CD4-positive, alpha-beta T cell (primary cell): ENCODE results near the gene MIXL1. TPM values are rescaled to one million over a fixed set of nuclear protein-coding genes. Genes with fewer than 3 reads are reported as not detected.

Experiments
- ATAC-seq: fragments of 200-7000 bp; cut with Tn5 transposase; one replicate; pipeline ENCODE4 v1.10.0; 2022; ENCODE audit warnings: mild to moderate bottlenecking; ENCODE audit not compliant: poor library complexity
- CTCF ChIA-PET: fragments of 350-600 bp; sonication (Branson Sonifier 250); formaldehyde crosslinking; loops from one replicate; lab custom pipeline; 2021; ENCODE audit warnings: antibody characterized with exemption, inconsistent platforms; lab: Charles Lee
- POLR2A ChIA-PET: fragments of 350-600 bp; sonication (Branson Sonifier 250); formaldehyde crosslinking; loops from one replicate; lab custom pipeline; 2021; ENCODE audit warnings: antibody characterized with exemption, inconsistent platforms; lab: Charles Lee
- DNase-seq, 14 experiments: peaks; one replicate each; pipeline ENCODE4 v3.0.0-alpha.2; 2013 to 2020; ENCODE audit warnings: mixed read lengths in 2 of 14
- H3K27ac ChIP-seq, 2 donors: one replicate each; pipeline versions ENCODE4 v1.5.1 to v1.7.0; 2013; ENCODE audit warnings: low read length in 2 of 2, low read depth in 1 of 2, mild to moderate bottlenecking in 1 of 2
- H3K27me3 ChIP-seq, 2 experiments: 1 replicate in 1 of 2; 2 replicates in 1 of 2; pipeline versions ENCODE4 v1.6.1 to v1.7.0; 2013; ENCODE audit warnings: low read length in 2 of 2, control low read depth in 1 of 2, mild to moderate bottlenecking in 1 of 2, moderate library complexity in 1 of 2; ENCODE audit not compliant: insufficient read depth in 2 of 2, control insufficient read depth in 1 of 2
- H3K36me3 ChIP-seq: one replicate; pipeline ENCODE4 v1.6.1; 2013; ENCODE audit warnings: low read length, control low read depth; ENCODE audit not compliant: insufficient read depth
- H3K4me1 ChIP-seq: one replicate; pipeline ENCODE4 v1.6.1; 2013; ENCODE audit warnings: low read length, control low read depth; ENCODE audit not compliant: insufficient read depth
- H3K4me3 ChIP-seq: one replicate; pipeline ENCODE4 v1.5.1; 2013; ENCODE audit warnings: mild to moderate bottlenecking, low read length, moderate library complexity
- H3K9me3 ChIP-seq, 2 experiments: 1 replicate in 1 of 2; 2 replicates in 1 of 2; pipeline versions ENCODE4 v1.6.1 to v1.7.0; 2013; ENCODE audit warnings: low read length in 2 of 2, mild to moderate bottlenecking in 2 of 2, control low read depth in 1 of 2, moderate library complexity in 1 of 2; ENCODE audit not compliant: control insufficient read depth in 1 of 2, insufficient read depth in 1 of 2
- H3K27ac Mint-ChIP-seq: one replicate; pipeline ENCODE4 v1.8.0; 2020; ENCODE audit warnings: mixed read lengths
- H3K27me3 Mint-ChIP-seq: one replicate; pipeline ENCODE4 v1.8.0; 2021; ENCODE audit warnings: mixed read lengths
- H3K36me3 Mint-ChIP-seq: one replicate; pipeline ENCODE4 v1.8.0; 2021; ENCODE audit warnings: low read depth, mixed read lengths
- H3K4me1 Mint-ChIP-seq: one replicate; pipeline ENCODE4 v1.8.0; 2021; ENCODE audit warnings: low read depth, mixed read lengths
- H3K4me3 Mint-ChIP-seq: one replicate; pipeline ENCODE4 v1.8.0; 2020; ENCODE audit warnings: mild to moderate bottlenecking, mixed read lengths
- H3K9me3 Mint-ChIP-seq: one replicate; pipeline ENCODE4 v1.8.0; 2020; ENCODE audit warnings: mixed read lengths
- intact Hi-C, 2 experiments: fragments of 100-400 bp; cut with DNase I in 1 of 2; cut with micrococcal nuclease in 1 of 2; formaldehyde crosslinking; loops; one replicate each; pipeline versions ENCODE4 v1.15.1 to v1.9.0; 2023 to 2025; cut with DNase I, micrococcal nuclease
- total RNA-seq, 174 experiments: library from RNA in 2 of 174; stranded (reverse) in 2 of 174; gene quantifications; one replicate each; pipeline ENCODE4 v1.2.3 and lab custom pipeline; 2021 to 2026
- TF ChIP-seq, protein P1 (sequence below): fragments of 200-600 bp; IDR thresholded peaks from one replicate; pipeline ENCODE4 v1.8.0; 2022; ENCODE audit warnings: antibody characterized with exemption, mild to moderate bottlenecking

Gene MIXL1
- total RNA-seq, 2 experiments from 2014 or later = not detected

DNA sequence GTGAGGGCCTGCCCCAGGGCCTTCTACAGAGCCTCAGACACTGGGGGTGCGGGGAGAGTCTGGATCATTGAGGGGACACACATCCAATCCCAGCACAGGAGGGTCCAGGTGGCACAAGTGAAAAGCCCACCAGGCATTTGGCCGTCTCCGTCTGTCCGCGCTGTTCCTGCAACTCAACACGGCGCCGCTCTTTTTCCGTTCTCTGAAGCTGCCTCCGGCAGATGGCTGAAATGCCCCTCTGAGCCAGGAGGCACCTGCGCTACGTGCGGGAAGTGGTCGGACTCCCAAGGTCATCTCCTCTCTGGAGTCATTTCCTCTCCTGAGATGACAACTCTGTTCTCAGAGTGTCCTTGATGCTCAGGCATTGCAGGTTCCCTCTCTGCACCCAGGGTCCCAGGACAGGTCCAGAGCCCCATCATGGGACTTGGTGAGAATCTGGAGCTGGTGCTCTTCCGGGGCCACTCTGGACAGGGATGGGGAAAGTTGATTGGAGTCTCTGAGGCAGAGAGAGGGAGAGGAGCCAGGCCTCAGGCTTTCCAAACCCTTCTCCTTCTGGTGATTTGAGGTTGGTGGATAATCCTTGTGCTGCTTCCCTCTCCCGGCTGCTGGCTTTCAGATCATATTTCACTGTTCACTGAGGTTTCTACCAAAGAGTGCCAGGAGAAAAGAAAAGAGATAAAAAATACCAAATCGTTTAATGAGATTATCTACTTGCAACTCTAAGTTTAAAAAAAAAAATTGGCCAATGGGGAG, 14.0 kb upstream of the MIXL1 start:
- intact Hi-C loops = loop anchor here in 1 of 2 experiments (5.0 kb wide), 1 partner anchor 37 kb away; no protein-coding TSS in a partner anchor
- Mint-ChIP-seq H3K4me3 (no peak overlapping the region), H3K27ac (no peak overlapping the region), H3K4me1 (no peaks in the 10 kb centered on the region), H3K36me3 (no peaks in the 10 kb centered on the region), H3K27me3 (no peaks in the 10 kb centered on the region), H3K9me3 (no peaks in the 10 kb centered on the region)
- POLR2A ChIA-PET = no interaction called here
- ATAC-seq = no peak
- CTCF ChIA-PET = no interaction called here
- no peak for DNase-seq
- no peak overlapping the region for H3K27ac ChIP-seq
- H3K4me3 ChIP-seq = no peak overlapping the region
- TF ChIP-seq, protein P1, sequence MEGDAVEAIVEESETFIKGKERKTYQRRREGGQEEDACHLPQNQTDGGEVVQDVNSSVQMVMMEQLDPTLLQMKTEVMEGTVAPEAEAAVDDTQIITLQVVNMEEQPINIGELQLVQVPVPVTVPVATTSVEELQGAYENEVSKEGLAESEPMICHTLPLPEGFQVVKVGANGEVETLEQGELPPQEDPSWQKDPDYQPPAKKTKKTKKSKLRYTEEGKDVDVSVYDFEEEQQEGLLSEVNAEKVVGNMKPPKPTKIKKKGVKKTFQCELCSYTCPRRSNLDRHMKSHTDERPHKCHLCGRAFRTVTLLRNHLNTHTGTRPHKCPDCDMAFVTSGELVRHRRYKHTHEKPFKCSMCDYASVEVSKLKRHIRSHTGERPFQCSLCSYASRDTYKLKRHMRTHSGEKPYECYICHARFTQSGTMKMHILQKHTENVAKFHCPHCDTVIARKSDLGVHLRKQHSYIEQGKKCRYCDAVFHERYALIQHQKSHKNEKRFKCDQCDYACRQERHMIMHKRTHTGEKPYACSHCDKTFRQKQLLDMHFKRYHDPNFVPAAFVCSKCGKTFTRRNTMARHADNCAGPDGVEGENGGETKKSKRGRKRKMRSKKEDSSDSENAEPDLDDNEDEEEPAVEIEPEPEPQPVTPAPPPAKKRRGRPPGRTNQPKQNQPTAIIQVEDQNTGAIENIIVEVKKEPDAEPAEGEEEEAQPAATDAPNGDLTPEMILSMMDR = no peak
- no peaks in the 10 kb centered on the region for H3K4me1 ChIP-seq
- H3K9me3 ChIP-seq = no peaks in the 10 kb centered on the region
- H3K36me3 ChIP-seq = no peaks in the 10 kb centered on the region
- no peaks in the 10 kb centered on the region for H3K27me3 ChIP-seq

GRCh38 chr1:226210571-226211176, 12.8 kb upstream of the MIXL1 start:
- Histone ChIP-seq H3K4me1 (no peaks in the 10 kb centered on the region), H3K9me3 (no peaks in the 10 kb centered on the region), H3K36me3 (no peaks in the 10 kb centered on the region), H3K4me3 (no peak overlapping the region), H3K27ac (no peak overlapping the region), H3K27me3 (no peaks in the 10 kb centered on the region)
- ChIA-PET CTCF (interaction anchor here (1.2 kb wide), 1 partner anchor 122 kb away, joined by 3 read pairs; no protein-coding TSS in a partner anchor), POLR2A (no interaction called here)
- H3K9me3 Mint-ChIP-seq = no peaks in the 10 kb centered on the region
- ATAC-seq = no peak
- TF ChIP-seq, protein P1 = no peak
- intact Hi-C loops = no loop called here
- no peak for DNase-seq
- H3K27me3 Mint-ChIP-seq = no peaks in the 10 kb centered on the region
- H3K27ac Mint-ChIP-seq = no peak overlapping the region
- H3K36me3 Mint-ChIP-seq = no peaks in the 10 kb centered on the region
- no peaks in the 10 kb centered on the region for H3K4me1 Mint-ChIP-seq
- H3K4me3 Mint-ChIP-seq = no peak overlapping the region

DNA sequence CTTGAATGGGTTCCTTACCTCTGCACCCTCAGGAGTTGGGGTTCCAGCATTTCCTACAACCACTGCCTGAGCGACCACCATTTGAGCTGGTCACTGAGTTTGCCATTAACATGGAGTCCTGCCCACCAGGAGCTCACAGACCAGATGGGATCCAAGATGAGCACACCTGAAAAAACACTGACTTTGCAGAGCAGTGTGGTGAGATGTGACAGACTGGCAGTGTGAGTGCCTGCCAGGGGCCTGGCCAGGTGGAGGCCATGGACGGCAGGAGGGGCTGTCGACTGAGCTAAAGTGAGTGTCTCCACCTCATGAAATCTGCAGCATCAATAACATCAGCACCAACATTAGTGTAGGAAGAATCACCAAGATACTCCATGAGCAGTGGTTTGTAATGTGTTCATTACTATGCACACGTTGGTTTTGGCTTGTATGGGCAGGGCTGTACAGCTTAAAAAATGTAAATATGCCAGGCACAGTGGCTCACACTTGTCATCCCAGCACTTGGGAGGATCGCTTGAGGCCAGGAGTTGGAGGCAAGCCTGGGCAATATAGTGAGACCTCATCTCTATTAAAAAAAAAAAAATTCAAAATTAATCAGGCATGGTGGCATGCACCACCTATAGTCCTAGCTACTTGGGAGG, 12.2 kb upstream of the MIXL1 start:
- ChIA-PET CTCF (interaction anchor here (1.2 kb wide), 1 partner anchor 122 kb away, joined by 3 read pairs; no protein-coding TSS in a partner anchor), POLR2A (no interaction called here)
- no peaks in the 10 kb centered on the region for H3K4me1 ChIP-seq
- no peak overlapping the region for H3K4me3 Mint-ChIP-seq
- no peaks in the 10 kb centered on the region for H3K27me3 ChIP-seq
- TF ChIP-seq, protein P1 = no peak
- no peaks in the 10 kb centered on the region for H3K9me3 ChIP-seq
- intact Hi-C loops = no loop called here
- H3K36me3 ChIP-seq = no peaks in the 10 kb centered on the region
- no peak overlapping the region for H3K4me3 ChIP-seq
- no peak overlapping the region for H3K27ac Mint-ChIP-seq
- no peak overlapping the region for H3K27ac ChIP-seq
- no peaks in the 10 kb centered on the region for H3K4me1 Mint-ChIP-seq
- DNase-seq = no peak
- H3K36me3 Mint-ChIP-seq = no peaks in the 10 kb centered on the region
- H3K27me3 Mint-ChIP-seq = no peaks in the 10 kb centered on the region
- ATAC-seq = no peak
- H3K9me3 Mint-ChIP-seq = no peaks in the 10 kb centered on the region
